ENCODE data around the gene C20orf144. TPM values are rescaled to one million over a fixed set of nuclear protein-coding genes. Genes with fewer than 3 reads are reported as not detected.

The C20orf144 gene
- total RNA-seq, 1 donor from 2014 or later, result not detected

- TF ChIP-seq, protein P1, sequence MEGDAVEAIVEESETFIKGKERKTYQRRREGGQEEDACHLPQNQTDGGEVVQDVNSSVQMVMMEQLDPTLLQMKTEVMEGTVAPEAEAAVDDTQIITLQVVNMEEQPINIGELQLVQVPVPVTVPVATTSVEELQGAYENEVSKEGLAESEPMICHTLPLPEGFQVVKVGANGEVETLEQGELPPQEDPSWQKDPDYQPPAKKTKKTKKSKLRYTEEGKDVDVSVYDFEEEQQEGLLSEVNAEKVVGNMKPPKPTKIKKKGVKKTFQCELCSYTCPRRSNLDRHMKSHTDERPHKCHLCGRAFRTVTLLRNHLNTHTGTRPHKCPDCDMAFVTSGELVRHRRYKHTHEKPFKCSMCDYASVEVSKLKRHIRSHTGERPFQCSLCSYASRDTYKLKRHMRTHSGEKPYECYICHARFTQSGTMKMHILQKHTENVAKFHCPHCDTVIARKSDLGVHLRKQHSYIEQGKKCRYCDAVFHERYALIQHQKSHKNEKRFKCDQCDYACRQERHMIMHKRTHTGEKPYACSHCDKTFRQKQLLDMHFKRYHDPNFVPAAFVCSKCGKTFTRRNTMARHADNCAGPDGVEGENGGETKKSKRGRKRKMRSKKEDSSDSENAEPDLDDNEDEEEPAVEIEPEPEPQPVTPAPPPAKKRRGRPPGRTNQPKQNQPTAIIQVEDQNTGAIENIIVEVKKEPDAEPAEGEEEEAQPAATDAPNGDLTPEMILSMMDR (IDR thresholded peaks at IDR 0.05; ENCODE audit: insufficient read depth, low read length, poor library complexity, severe bottlenecking), result no peak
- Histone ChIP-seq H3K4me3 (ENCODE audit: low read depth, low read length) (peak overlapping the region; percentile 48), H3K36me3 (ENCODE audit: control insufficient read depth, insufficient read depth, low read length) (no peaks in the 10 kb centered on the region), H3K27me3 (ENCODE audit: control insufficient read depth, insufficient read depth, low read length) (no peaks in the 10 kb centered on the region)
- DNase-seq (ENCODE audit: low read depth), result no peak
Observed at GRCh38 chr20:33673114-33673409, 10.9 kb downstream of the C20orf144 start.

- TF ChIP-seq, protein P1 (IDR thresholded peaks at IDR 0.05; ENCODE audit: insufficient read depth, low read length, poor library complexity, severe bottlenecking), result no peak
- Histone ChIP-seq H3K36me3 (ENCODE audit: control insufficient read depth, insufficient read depth, low read length) (no peaks in the 10 kb centered on the region), H3K27me3 (ENCODE audit: control insufficient read depth, insufficient read depth, low read length) (no peaks in the 10 kb centered on the region), H3K4me3 (ENCODE audit: low read depth, low read length) (peak overlapping the region; percentile 48)
- no peak for DNase-seq (ENCODE audit: low read depth)
Observed at GRCh38 chr20:33673410-33674293, 11.5 kb downstream of the C20orf144 start.

DNA sequence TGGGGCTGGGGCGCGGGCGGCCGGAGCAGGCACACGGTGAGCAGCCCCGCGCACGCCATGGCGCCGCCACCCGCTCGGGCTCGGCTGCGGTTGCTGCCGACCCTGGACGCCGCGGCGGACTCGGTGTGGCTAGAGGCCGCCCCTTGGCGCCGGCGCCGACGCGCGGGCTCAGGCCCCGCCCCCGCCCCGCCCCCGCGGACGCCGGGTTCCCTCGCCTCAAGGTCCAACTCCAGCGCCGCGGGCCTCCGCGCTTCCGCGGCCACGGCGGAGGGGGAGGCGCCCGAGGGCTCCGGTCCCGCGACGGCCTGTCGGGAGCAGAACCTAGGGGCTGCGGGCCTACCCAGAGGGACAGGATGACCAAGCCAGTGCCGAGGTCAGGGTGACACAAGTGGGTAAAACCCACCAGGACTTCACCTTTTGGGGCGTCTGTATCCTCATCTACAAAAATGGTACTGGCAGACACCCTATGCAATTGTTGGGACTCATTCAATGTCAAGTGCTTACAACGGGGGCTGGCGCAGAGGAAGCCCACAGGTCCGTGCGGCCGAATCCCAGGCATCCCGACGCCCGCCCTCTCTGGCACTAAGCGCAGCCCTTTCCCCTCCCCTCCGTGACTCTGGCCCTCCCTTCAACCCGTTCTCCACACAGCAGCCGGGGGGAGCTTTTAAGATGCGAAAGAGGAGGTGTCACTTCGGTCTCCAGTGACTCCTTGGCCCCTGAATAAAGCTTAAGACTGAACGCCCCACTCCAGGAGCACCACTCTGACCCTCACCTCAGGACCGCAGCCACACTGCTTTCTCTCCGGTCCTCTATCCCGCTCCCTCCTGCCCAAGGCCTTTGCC lies 12.4 kb downstream of the C20orf144 start, which contains the start of gene NECAB3:
Gene NECAB3 (minus strand): TSS at position 135 of the 842 bp plus-strand sequence. CDS start 76 bp downstream, at position 59.
- Histone ChIP-seq H3K27me3 (ENCODE audit: control insufficient read depth, insufficient read depth, low read length) (no peaks in the 10 kb centered on the region), H3K4me3 (ENCODE audit: low read depth, low read length) (peak within 1 kb of the TSS; percentile 48), H3K36me3 (ENCODE audit: control insufficient read depth, insufficient read depth, low read length) (no peaks in the 10 kb centered on the region)
- DNase-seq (ENCODE audit: low read depth), result no peak
- TF ChIP-seq, protein P1 (IDR thresholded peaks at IDR 0.05; ENCODE audit: insufficient read depth, low read length, poor library complexity, severe bottlenecking), result no peak

- Histone ChIP-seq H3K36me3 (ENCODE audit: control insufficient read depth, insufficient read depth, low read length) (no peaks in the 10 kb centered on the region), H3K27me3 (ENCODE audit: control insufficient read depth, insufficient read depth, low read length) (no peaks in the 10 kb centered on the region), H3K4me3 (ENCODE audit: low read depth, low read length) (no peak overlapping the region)
- DNase-seq (ENCODE audit: low read depth), result no peak
- TF ChIP-seq, protein P1 (IDR thresholded peaks at IDR 0.05; ENCODE audit: insufficient read depth, low read length, poor library complexity, severe bottlenecking), result no peak
Observed at GRCh38 chr20:33675136-33675959, 13.2 kb downstream of the C20orf144 start.

- H3K27me3 ChIP-seq (ENCODE audit: control insufficient read depth, insufficient read depth, low read length), result no peaks in the 10 kb centered on the region
- no peak overlapping the region for H3K4me3 ChIP-seq (ENCODE audit: low read depth, low read length)
- TF ChIP-seq, protein P1 (IDR thresholded peaks at IDR 0.05; ENCODE audit: insufficient read depth, low read length, poor library complexity, severe bottlenecking), result no peak
- DNase-seq (ENCODE audit: low read depth), result no peak
- H3K36me3 ChIP-seq (ENCODE audit: control insufficient read depth, insufficient read depth, low read length), result no peaks in the 10 kb centered on the region
Observed at GRCh38 chr20:33676121-33676520, 14.0 kb downstream of the C20orf144 start.

All from kidney epithelial cell (primary cell).